Measurements from ENCODE around the gene DENND5A.

GRCh38 chr11:9182180-9182871, 82.8 kb downstream of the DENND5A start:
- TF ChIP-seq CTCF (IDR thresholded peaks at IDR 0.05) (no peak), POLR2AphosphoS5 (IDR thresholded peaks at IDR 0.05) (no peak)
